ENCODE results near the gene AAMDC.
"Not testable (repeated sequence)": the region's sequence is repeated elsewhere in the genome, so short reads cannot be mapped to it uniquely, and the experiment has no call there.

The AAMDC gene

DNA sequence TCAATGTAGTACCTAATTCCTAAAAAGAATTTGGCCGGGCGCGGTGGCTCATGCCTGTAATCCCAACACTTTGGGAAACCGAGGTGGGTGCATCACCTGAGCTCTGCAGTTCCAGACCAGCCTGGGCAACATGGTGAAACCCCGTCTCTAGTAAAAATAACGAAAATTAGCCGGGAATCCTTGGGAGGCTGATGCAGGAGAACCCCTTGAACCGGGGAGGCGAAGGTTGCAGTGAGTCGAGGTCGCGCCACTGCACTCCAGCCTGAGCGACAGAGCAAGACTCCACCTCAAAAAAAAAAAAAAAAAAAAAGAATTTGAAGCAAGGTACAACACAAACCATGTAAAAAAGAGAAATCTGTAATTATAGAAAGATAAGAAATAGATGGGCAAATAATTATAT lies 1.2 kb downstream of the AAMDC start:
- not testable (repeated sequence) for DNase-seq

GRCh38 chr11:77823775-77824174 lies 2.8 kb downstream of the AAMDC start:
- DNase-seq: no peak

GRCh38 chr11:77828926-77829325 lies 8.0 kb downstream of the AAMDC start:
- no peak for DNase-seq

DNA sequence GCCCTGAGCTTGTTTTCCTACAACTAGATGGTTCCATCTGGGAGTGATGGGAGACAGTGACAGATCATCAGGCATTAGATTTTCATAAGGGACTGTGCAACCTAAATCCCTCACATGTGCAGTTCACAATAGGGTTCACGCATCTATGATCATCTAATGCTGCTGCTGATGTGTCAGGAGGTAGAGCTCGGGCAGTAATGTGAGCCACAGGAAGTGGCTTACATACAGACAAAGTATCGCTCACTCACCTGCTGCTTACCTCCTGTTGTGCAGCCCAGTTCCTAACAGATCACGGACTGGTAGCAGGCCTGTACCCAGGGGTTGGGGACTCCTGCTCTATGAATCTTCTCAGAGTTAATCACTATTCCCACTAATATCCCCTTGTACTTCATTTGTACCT lies 12.4 kb downstream of the AAMDC start:
- DNase-seq: no peak

GRCh38 chr11:77842441-77843121 lies 21.6 kb downstream of the AAMDC start:
- DNase-seq: no peak

DNA sequence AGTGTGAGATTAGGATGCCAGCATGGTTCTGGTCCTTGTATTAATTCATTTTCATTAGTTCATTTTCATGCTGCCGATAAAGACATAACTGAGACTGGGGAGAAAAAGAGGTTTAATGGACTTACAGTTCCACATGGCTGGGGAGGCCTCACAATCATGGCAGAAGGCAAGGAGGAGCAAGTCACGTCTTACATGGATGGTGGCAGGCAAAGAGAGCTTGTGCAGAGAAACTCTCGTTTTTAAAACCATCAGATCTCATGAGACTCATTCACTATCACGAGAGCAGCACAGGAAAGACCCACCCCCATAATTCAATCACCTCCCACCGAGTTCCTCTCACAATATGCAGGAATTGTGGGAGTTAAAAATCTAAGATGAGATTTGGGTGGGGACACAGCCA lies 22.8 kb downstream of the AAMDC start:
- DNase-seq: not testable (repeated sequence)

DNA sequence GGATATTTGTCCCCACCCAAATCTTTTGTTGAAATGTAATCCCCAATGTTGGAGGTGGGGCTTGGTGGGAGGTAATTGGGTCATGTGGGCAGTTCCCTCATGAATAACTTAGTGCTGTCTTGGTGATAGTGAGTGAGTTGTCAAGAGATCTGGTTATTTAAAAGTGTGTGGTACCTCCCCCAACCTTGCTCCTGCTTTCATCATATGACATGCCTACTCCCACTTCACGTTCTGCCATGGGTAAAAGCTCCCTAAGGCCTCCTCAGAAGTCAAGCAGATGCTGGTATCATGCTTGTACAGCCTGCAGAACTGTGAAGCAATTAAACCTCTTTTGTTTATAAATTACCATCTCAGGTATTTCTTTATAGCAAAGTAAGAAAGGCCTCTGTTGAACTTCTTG lies 30.6 kb downstream of the AAMDC start:
- DNase-seq: no peak

DNA sequence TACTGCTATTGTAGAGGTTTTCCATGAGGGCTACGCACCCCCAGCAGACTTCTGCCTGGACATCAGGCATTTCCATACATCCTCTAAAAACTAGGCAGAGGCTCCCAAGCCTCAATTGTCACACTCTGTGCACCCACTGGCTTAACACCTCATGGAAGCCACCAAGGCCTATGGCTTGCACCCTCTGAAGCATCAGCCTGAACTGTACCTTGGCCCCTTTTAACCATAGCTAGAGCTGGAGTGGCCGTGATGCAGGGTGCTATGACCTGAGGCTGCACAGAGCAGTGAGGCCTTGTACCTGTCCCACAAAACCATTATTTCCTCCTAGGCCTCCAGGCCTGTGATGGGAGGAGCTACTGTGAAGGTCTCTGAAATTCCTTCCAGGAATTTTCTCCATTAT lies 33.9 kb downstream of the AAMDC start:
- no peak for DNase-seq

DNA sequence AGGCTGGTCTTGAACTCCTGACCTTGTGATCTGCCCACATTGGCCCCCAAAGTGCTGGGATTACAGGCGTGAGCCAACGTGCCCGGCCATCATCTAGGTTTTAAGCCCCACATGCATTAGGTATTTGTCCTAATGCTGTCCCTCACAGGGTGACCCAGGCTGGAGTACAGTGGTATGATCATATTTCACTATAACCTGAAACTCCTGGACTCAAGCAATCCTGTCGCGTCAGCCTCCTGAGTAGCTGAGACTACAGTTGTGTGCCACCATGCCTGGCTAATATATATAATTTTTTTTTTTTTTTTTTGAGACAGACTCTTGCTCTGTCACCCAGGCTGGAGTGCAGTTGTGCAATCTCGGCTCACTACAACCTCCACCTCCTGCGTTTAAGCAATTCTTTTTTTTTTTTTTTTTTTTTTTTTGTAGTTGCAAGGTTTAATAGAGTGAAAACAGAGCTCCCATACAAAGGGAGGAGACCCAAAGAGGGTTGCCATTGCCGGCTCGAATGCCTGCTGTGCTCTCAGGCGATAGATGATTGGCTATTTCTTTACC lies 37.0 kb downstream of the AAMDC start:
- DNase-seq: not testable (repeated sequence)

GRCh38 chr11:77861444-77861843 lies 40.5 kb downstream of the AAMDC start:
- not testable (repeated sequence) for DNase-seq

DNA sequence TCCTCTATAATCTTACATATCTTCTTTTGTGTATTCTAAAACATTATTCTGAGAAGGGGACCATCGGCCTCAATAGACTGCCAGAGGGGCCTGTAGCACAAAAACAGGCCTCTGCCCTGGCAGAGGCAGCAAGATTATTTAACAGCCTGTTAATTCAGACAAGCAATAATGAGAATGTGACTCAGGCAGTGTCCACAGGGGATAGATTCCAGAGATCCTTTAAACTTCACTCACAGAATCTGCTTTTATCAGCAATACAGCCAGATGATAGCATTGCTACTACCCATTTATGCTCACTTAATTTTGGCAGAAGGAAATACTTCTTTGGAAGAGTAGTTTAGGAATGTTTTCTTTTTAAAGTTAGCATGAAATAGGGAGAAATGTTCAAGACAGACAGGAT lies 44.9 kb downstream of the AAMDC start:
- DNase-seq: no peak

DNA sequence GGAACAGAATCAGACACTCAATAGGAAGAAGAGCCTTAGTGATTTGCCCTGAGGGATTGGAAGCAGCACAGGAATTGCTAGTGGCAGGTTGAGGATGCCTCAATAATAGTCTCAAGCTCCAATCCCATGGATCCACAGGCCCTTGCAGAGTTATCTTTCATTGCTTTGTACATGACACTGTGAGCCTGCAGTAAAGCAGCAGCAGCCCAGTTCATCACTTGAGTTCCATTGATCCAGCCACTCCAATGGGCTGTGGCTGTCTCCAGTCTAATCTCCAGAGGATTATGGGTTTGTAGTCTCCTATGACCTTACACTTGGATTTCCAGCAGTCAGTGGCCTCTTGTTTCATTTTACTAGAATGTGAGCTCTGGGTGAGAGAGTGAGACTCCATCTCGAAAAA lies 45.4 kb downstream of the AAMDC start:
- DNase-seq: no peak

DNA sequence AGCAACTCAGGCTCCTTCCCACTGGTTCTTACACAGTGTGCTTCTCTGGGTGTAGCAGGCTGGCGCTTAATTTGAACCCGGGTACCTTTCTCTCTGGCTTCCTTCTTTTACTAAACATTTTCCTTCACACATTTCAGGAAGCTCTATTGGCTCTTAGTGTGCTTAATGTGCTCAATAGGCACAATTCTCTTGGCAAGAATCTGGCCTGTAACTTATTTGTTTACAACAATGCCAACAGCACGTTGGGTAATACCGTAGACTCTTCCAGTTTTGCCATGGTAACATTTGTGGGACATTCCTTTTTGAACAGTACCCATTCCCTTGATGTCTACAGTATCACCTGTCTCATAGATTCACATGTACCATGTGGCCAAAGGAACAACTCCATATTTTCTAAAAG lies 47.8 kb downstream of the AAMDC start:
- no peak for DNase-seq

DNA sequence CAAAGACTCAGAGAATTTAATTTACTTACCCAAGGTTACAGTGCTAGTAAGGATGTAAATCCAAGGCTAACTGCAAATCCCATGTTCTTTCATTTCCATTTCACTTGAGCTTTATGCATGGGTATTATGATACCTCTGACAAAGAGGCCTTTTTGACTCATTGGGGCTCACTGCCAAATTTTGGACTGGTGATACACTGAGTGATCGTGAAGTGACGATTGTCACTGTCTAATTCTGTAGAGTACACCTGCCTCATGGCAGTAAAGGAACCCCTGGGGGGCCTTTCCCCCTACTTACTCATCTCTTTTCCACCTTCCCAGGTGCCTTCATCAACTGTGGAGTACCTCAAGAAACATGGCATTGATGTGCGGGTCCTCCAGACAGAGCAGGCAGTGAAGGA lies 50.9 kb downstream of the AAMDC start:
- no peak for DNase-seq

GRCh38 chr11:77873345-77873744 lies 52.4 kb downstream of the AAMDC start:
- no peak for DNase-seq

DNA sequence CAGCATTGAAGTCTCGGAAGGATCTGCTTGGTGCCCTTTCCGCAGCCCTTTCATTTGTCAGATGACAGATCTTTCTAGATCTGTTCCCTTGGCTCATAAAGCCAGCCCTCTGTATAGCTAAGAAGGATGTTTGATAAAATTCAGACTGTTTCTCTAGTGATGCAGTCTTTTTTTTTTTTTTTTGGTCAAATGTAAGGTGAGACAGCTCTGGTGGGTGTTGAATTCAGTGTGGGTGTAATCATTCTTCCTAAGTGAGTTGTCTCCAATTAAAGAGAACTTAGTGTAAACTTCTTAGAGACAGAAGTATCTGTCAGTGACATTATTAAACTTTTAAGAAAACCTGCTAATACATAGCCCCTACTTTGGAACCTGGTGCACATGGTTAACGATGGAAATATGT lies 53.3 kb downstream of the AAMDC start:
- no peak for DNase-seq

- DNase-seq: no peak
These were observed 55.1 kb downstream of the AAMDC start for GRCh38 chr11:77876045-77876444.

DNA sequence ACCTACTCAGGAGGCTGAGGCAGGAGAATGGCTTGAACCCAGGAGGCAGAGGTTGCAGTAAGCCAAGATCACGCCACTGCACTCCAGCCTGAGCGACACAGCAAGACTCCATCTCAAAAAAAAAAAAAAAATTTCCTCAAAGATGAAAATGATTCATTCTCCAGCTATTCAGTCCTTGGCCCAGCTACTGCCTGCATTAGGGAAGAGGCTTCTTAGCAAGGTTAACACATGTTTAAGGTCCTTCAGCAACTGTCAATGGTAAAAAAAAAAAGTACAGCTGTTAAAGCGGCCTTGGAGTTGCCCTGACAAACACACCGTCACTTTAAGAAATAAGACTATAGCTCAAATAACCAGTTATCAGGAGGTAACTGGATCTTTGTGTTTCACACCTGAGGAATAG lies 57.3 kb downstream of the AAMDC start:
- not testable (repeated sequence) for DNase-seq

DNA sequence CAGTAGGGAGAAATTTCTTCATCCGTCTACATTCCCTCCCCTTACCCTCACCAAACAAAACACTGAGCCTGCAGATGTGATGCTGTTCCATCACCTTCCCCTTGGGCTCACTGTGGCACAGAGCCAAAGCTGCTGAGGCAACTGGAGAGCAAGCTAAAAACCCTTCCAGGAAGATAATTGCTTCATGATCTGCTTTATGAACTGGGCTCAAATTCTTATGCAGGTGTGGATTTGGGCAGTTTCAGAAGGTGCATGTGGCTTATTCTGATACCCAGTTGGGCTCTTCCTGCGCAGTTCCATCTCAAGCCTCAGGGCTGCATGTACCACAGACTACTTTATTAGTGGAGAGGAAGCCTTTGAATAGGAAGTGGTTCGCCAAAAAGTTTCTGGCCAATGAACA lies 58.3 kb downstream of the AAMDC start:
- peak; percentile 2 for DNase-seq

GRCh38 chr11:77882396-77882795 lies 61.5 kb downstream of the AAMDC start:
- DNase-seq: no peak

DNA sequence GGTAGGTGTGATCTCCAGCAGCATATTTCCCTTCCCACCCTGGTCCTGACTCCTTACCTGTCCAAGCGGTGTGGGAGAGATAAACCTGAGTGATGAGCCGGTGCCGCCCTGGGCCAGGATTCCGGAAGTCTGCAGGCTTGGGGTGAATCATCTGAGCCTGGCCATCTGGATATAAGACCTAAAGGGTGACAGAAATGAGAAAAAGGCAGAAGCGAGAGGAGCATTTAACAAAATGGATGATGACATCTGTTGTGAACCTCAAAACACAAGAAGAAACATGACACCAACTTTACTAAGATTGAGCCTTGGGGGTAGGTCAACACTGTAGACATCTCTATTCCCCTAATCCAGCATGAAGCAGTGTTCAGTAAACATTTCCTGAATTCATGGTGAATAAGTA lies 62.8 kb downstream of the AAMDC start:
- DNase-seq: no peak

GRCh38 chr11:77884186-77884828 lies 63.4 kb downstream of the AAMDC start:
- no peak for DNase-seq

DNA sequence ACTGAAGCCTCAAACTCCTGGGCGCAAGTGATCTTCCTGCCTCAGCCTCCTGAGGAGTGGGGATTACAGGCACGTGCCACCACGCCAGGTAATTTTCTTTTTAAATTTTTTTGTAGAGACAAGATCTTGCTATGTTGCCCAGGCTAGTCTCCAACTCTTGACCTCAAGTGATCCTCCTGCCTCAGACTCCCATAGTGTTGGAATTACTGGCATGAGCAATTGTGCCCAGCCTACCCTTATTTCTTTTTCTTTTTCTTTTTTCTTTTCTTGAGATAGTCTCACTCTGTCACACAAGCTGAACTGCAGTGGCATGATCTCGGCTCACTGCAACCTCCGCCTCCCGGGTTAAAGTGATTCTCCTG lies 63.9 kb downstream of the AAMDC start:
- no peak for DNase-seq

DNA sequence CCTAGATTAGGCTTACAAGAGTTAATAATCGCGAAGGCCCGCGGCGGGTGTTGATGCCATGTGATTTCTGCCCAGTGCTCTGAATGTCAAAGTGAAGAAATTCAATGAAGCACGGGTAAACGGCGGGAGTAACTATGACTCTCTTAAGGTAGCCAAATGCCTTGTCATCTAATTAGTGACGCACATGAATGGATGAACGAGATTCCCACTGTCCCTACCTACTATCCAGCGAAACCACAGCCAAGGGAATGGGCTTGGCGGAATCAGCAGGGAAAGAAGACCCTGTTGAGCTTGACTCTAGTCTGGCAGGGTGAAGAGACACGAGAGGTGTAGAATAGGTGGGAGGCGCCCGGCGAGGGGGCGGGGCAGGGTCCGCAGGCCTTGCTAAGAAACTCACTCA lies 65.5 kb downstream of the AAMDC start:
- no peak for DNase-seq

- not testable (repeated sequence) for DNase-seq
These were observed 68.1 kb downstream of the AAMDC start for GRCh38 chr11:77889045-77889444.
